Effector memory CD4-positive, alpha-beta T cell (primary cell): ENCODE measurements around the gene ARL15.

Source experiments
- DNase-seq, 3 donors: peaks; one replicate each; pipeline ENCODE4 v3.0.0-alpha.2; 2020
- H3K27ac ChIP-seq: 2 replicates; pipeline ENCODE4 v1.7.0; 2013; ENCODE audit warnings: mild to moderate bottlenecking, low read length, moderate library complexity; ENCODE audit not compliant: insufficient read depth, poor library complexity, severe bottlenecking
- H3K27me3 ChIP-seq: replicated peaks from 2 replicates; pipeline ENCODE4 v1.7.0; 2013; ENCODE audit warnings: mild to moderate bottlenecking, low read length; ENCODE audit not compliant: insufficient read depth, control insufficient read depth, poor library complexity, severe bottlenecking
- H3K36me3 ChIP-seq: 2 replicates; pipeline ENCODE4 v1.7.0; 2013; ENCODE audit warnings: mild to moderate bottlenecking, low read length, moderate library complexity; ENCODE audit not compliant: control insufficient read depth, insufficient read depth
- H3K4me1 ChIP-seq: 2 replicates; pipeline ENCODE4 v1.7.0; 2013; ENCODE audit warnings: low read length, mild to moderate bottlenecking; ENCODE audit not compliant: control insufficient read depth, insufficient read depth, poor library complexity, severe bottlenecking
- H3K4me3 ChIP-seq: 2 replicates; pipeline ENCODE4 v1.7.0; 2013; ENCODE audit warnings: low read length, low read depth, mild to moderate bottlenecking; ENCODE audit not compliant: insufficient read depth, poor library complexity, severe bottlenecking
- H3K9me3 ChIP-seq: 2 replicates; pipeline ENCODE4 v1.7.0; 2013; ENCODE audit warnings: mild to moderate bottlenecking, low read length, moderate library complexity; ENCODE audit not compliant: control insufficient read depth

Gene ARL15

DNA sequence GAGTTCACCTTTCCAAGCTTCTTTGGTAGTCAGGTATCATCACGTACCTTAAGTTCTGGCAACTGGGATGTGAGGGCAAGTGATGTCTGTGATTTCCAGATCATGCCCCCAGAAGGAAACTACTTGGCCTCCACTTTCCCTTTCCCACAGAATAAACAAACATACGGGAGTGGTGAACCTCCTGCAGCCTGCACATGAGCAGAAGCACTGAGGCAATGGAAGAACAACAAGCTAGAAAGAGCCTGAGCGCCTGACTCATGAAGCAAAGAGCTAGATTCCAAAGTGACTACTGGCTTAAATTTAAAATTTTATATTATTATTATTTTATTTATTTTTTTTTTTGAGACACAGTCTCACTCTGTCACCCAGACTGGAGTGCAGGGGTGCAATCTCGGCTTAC lies 35.0 kb downstream of the ARL15 start:
- no peaks in the 10 kb centered on the region for H3K36me3 ChIP-seq
- peaks cover 2% of the 10 kb centered on the region for H3K4me1 ChIP-seq
- H3K9me3 ChIP-seq, result no peaks in the 10 kb centered on the region
- H3K4me3 ChIP-seq, result no peak overlapping the region
- H3K27me3 ChIP-seq, result no peaks in the 10 kb centered on the region
- H3K27ac ChIP-seq, result no peak overlapping the region
- DNase-seq, result no peak

DNA sequence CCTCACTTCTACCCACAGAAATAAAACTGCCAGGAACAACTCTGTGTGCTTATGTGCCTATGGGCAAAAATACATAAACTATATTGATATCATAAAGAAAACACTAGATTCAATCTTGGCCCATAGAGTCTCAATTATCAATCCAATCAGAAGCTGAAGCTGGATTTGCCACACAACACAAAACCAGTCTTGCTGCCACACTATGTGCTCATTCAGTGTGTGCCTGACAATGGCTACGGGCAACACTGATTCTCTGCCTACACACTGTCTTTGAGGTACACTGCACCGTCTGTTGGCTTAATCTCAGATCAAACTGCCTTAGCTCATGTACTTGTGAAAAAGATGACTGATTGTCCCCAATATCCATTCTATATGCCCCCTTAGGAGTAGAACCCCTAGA lies 35.4 kb downstream of the ARL15 start:
- peaks cover 2% of the 10 kb centered on the region for H3K4me1 ChIP-seq
- no peaks in the 10 kb centered on the region for H3K36me3 ChIP-seq
- H3K4me3 ChIP-seq, result no peak overlapping the region
- no peaks in the 10 kb centered on the region for H3K9me3 ChIP-seq
- no peak for DNase-seq
- no peaks in the 10 kb centered on the region for H3K27me3 ChIP-seq
- H3K27ac ChIP-seq, result no peak overlapping the region

DNA sequence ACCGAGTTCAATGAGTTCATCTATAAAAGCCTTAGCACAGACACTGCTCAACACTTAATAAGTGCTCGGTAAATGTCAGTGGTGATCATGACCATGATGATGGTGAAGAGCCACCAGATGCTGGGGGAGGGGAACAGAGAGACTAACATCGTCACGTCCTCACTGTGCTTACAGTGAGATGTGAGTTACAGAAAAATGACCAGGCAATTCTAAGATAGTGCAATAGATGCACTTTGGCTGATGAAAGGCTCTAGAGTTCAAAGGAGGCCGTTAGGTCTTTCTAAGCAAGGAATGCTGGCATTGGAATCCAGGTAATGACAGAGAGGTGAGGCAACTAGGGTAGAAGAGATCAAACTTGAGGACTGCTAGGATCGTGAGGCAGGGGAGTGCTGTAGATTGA lies 36.7 kb downstream of the ARL15 start:
- no peaks in the 10 kb centered on the region for H3K36me3 ChIP-seq
- no peak overlapping the region for H3K27ac ChIP-seq
- H3K4me3 ChIP-seq, result no peak overlapping the region
- no peaks in the 10 kb centered on the region for H3K9me3 ChIP-seq
- no peaks in the 10 kb centered on the region for H3K4me1 ChIP-seq
- DNase-seq, result no peak
- no peaks in the 10 kb centered on the region for H3K27me3 ChIP-seq

DNA sequence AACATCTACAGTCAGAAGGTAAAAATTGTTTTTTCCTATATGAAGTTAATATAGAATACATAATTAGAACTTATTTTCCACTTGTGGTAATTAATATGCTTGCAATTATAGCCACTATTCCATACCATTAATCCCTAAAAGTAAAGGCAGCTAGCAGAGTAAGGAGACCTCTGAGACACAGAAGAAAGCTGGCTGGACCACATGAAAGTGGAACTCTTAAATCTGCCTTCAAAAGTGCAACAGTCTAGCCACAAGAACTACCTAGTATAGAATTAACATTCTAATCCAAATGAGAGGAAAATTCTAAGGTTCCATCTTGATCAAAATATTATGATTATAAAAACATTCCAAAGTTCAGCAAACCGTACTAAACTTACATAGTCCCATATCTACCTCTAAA lies 37.6 kb downstream of the ARL15 start:
- Histone ChIP-seq H3K4me3 (no peak overlapping the region), H3K4me1 (no peaks in the 10 kb centered on the region), H3K9me3 (no peaks in the 10 kb centered on the region), H3K27me3 (no peaks in the 10 kb centered on the region), H3K36me3 (no peaks in the 10 kb centered on the region), H3K27ac (no peak overlapping the region)
- DNase-seq, result no peak

DNA sequence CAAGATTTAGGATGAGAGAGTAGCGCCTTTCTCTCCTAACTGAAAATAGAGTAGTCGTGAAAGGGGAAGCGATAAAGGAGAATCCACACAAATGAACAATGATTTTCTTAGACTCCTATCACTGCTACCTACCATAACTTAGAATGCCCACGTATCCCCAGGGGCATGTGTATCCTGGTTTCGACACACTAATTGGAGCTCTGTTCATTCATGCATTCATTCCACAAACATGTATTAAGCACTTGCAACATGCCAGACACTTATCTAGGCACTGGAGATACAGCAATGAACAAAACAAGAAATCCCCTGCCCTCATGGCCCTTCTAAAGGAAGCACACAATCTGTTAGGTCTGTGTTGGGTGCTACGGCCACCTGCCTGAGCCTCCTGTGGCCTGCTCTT lies 40.0 kb downstream of the ARL15 start:
- Histone ChIP-seq H3K4me3 (no peak overlapping the region), H3K27ac (no peak overlapping the region), H3K9me3 (no peaks in the 10 kb centered on the region), H3K4me1 (no peaks in the 10 kb centered on the region), H3K36me3 (no peaks in the 10 kb centered on the region), H3K27me3 (no peaks in the 10 kb centered on the region)
- DNase-seq, result no peak

DNA sequence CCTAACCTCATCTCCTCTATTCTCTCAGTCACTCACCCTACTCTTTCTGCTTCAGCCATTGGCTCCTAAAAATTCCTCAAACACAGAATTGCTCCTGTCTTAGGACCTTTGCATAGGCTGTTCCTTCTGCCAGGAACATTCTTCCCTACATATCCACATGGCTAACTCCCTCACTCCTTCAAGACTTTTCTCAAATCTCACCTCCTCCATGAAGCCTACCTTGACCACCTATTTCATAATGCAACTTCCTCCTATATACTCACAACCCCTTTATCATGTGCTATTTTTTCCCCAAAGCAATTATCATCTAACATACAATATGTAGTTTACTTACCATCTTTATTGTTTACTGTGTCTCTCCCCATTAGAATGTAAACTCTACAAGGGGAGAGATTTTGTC lies 45.8 kb downstream of the ARL15 start:
- no peak for DNase-seq
- H3K4me1 ChIP-seq, result no peaks in the 10 kb centered on the region
- H3K27me3 ChIP-seq, result no peaks in the 10 kb centered on the region
- no peak overlapping the region for H3K27ac ChIP-seq
- no peaks in the 10 kb centered on the region for H3K9me3 ChIP-seq
- no peaks in the 10 kb centered on the region for H3K36me3 ChIP-seq
- no peak overlapping the region for H3K4me3 ChIP-seq

DNA sequence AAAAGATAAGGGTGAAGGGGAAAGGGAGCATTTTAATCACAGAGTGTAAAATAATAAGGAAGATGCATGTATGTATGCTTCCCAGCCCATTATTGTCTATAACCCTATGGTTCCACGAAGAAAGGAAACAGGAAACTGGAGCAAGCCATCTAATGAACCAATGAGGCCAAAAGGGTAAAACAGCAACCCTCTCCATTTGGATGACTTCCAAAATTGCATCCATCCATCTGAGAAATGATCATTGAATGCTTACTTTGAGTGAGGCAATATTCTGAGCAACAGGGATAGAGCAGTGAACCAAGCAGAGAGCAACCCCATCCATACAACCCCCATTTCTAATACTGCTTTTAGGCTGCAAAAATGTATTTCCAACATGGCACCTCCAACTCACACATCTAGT lies 46.9 kb downstream of the ARL15 start:
- H3K27me3 ChIP-seq, result no peaks in the 10 kb centered on the region
- no peaks in the 10 kb centered on the region for H3K4me1 ChIP-seq
- no peaks in the 10 kb centered on the region for H3K36me3 ChIP-seq
- DNase-seq, result no peak
- H3K4me3 ChIP-seq, result no peak overlapping the region
- no peak overlapping the region for H3K27ac ChIP-seq
- H3K9me3 ChIP-seq, result no peaks in the 10 kb centered on the region

DNA sequence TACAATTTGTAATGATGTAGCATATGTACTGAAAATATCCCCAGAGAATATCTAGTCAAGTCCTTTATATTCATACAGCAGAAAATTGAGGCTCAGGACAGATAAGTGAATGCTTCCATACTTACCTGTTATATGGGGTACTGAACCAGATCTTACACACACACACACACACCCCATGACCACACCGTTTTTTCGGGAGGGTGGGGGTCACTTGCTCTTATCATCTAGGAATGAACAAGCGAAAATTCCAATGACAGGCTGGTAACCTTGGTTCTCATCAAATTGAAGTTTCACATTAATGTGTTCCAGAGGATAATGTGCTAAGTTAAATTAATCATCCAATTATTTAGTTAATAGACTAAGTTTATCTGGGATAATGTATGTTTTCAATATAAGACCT lies 48.8 kb downstream of the ARL15 start:
- Histone ChIP-seq H3K4me1 (no peaks in the 10 kb centered on the region), H3K4me3 (no peak overlapping the region)
- no peak for DNase-seq

DNA sequence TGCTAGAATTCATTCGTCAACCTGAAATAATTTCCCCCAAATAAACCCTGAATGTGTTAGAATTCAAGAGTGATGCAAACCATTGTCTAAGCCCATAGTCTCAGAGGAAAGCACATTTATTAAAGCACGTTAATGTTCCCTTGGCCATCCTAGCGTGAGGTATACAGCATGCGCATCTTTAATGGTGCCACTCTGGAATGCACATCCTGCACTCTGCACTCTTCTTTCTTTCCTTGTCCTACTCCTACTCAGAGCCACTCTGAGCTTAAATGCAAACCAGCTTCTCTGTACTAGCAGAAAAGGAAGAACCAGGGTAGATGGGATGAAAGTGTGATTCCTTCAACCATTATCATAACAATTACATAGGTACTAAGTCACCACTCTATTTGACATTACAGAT lies 50.4 kb downstream of the ARL15 start:
- no peaks in the 10 kb centered on the region for H3K4me1 ChIP-seq
- no peak overlapping the region for H3K4me3 ChIP-seq
- H3K27ac ChIP-seq, result no peak overlapping the region
- no peaks in the 10 kb centered on the region for H3K27me3 ChIP-seq
- H3K9me3 ChIP-seq, result no peaks in the 10 kb centered on the region
- no peak for DNase-seq
- no peaks in the 10 kb centered on the region for H3K36me3 ChIP-seq

More for the DNA sequence above, 48.8 kb downstream of the ARL15 start:
- Histone ChIP-seq H3K27ac (no peak overlapping the region), H3K9me3 (no peaks in the 10 kb centered on the region), H3K27me3 (no peaks in the 10 kb centered on the region), H3K36me3 (no peaks in the 10 kb centered on the region)

DNA sequence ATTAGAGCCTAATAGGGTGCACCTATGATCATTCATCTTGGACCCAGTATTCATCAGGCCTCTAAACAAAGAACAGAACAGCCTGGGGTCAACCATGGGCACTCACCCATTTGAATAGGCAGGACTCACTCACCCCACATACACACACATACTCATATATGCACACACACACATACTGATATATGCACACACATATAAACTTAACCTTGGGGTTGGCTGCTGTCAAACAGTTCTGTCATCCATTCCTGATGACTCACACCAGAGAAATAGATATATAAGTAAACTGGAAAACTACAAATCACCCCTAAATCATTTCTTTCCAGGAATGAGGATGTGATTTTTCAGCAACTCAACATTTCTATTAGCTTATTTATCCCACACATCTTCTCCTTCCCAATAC lies 51.3 kb downstream of the ARL15 start:
- H3K4me1 ChIP-seq, result no peaks in the 10 kb centered on the region
- no peak for DNase-seq
- no peak overlapping the region for H3K4me3 ChIP-seq
- no peaks in the 10 kb centered on the region for H3K9me3 ChIP-seq
- H3K27ac ChIP-seq, result no peak overlapping the region
- H3K36me3 ChIP-seq, result no peaks in the 10 kb centered on the region
- no peaks in the 10 kb centered on the region for H3K27me3 ChIP-seq
